ACC112 (cell line): ENCODE data around the gene WNT9B.
A peak's percentile ranks its signal among the peaks of the same experiment; 100 is the strongest.
"Not testable (repeated sequence)": the region's sequence is repeated elsewhere in the genome, so short reads cannot be mapped to it uniquely, and the experiment has no call there.

Experiments used
- H2AFZ ChIP-seq: fragments of 200-600 bp; sonication (generic); one replicate; pipeline ENCODE4 v1.6.0; 2017; ENCODE audit warnings: antibody characterized with exemption, low read length; ENCODE audit not compliant: unreplicated experiment
- H3K27ac ChIP-seq: fragments of 200-600 bp; sonication (generic); 2 replicates; pipeline ENCODE4 v1.5.1; 2014; ENCODE audit warnings: low read depth, mild to moderate bottlenecking, antibody characterized with exemption, low read length, moderate library complexity
- H3K27me3 ChIP-seq: fragments of 200-600 bp; sonication (generic); 2 replicates; pipeline ENCODE4 v1.6.1; 2014; ENCODE audit warnings: mild to moderate bottlenecking, antibody characterized with exemption, low read length, moderate library complexity, mixed read lengths; ENCODE audit not compliant: insufficient read depth
- H3K36me3 ChIP-seq: fragments of 200-600 bp; sonication (generic); 2 replicates; pipeline ENCODE4 v1.6.1; 2016; ENCODE audit warnings: mild to moderate bottlenecking, antibody characterized with exemption, low read length, moderate library complexity, mixed read lengths; ENCODE audit not compliant: insufficient read depth
- H3K4me1 ChIP-seq: fragments of 200-600 bp; sonication (generic); one replicate; pipeline ENCODE4 v1.6.1; 2016; ENCODE audit warnings: low read length, mixed read lengths; ENCODE audit not compliant: insufficient read depth, unreplicated experiment, control insufficient read depth
- H3K4me3 ChIP-seq: fragments of 200-600 bp; sonication (generic); 2 replicates; pipeline ENCODE4 v1.5.1; 2014; ENCODE audit warnings: mild to moderate bottlenecking, low read depth, low read length
- H3K79me2 ChIP-seq: fragments of 200-600 bp; sonication (generic); one replicate; pipeline ENCODE4 v1.6.0; 2016; ENCODE audit warnings: low read length; ENCODE audit not compliant: control insufficient read depth, unreplicated experiment, insufficient read depth

The WNT9B gene

DNA sequence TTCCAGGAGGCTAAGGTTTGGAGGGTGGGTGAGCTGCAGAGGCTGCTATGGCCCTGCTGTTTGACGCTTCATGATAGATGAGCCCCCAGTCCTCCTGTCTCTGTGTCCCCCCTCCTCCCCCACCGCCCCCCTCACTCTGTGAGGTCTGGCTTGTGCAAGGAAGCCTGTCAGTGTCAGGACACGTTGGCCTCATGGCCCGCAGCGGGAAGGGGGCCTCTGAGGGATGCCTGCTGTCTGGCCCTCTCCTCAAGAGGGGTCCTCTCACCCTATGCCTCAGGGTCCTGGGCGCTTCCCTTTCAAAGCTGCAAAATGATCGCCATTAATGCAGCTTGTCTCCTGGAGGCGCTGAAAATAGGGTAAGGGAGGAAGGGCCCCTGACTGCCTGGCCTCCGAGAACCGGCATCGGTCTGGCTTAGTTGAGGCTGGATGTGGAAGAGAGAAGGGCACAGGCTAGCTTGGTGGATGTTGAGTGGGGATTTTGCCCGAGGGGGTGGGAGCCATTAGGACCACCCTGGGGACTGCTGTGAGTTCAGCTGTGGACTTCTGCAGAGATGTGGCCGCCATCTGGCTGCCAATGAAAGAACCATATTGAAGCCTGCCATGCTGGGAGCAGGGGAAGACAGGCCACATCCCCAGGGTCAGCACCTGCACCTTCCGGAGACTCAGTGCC is 56.8 kb downstream of the WNT9B start:
- no peaks in the 10 kb centered on the region for H3K4me1 ChIP-seq
- no peak overlapping the region for H3K4me3 ChIP-seq
- no peaks in the 10 kb centered on the region for H3K36me3 ChIP-seq
- H3K79me2 ChIP-seq, result no peaks in the 10 kb centered on the region
- H3K27me3 ChIP-seq, result peaks cover 29% of the 10 kb centered on the region
- no peak overlapping the region for H2AFZ ChIP-seq
- H3K27ac ChIP-seq, result no peak overlapping the region

- Histone ChIP-seq H2AFZ (no peak overlapping the region), H3K4me1 (no peaks in the 10 kb centered on the region), H3K79me2 (no peaks in the 10 kb centered on the region), H3K27me3 (peaks cover 22% of the 10 kb centered on the region), H3K27ac (no peak overlapping the region), H3K36me3 (no peaks in the 10 kb centered on the region), H3K4me3 (no peak overlapping the region)
Measured at GRCh38 chr17:46910179-46910927, 59.0 kb downstream of the WNT9B start.

DNA sequence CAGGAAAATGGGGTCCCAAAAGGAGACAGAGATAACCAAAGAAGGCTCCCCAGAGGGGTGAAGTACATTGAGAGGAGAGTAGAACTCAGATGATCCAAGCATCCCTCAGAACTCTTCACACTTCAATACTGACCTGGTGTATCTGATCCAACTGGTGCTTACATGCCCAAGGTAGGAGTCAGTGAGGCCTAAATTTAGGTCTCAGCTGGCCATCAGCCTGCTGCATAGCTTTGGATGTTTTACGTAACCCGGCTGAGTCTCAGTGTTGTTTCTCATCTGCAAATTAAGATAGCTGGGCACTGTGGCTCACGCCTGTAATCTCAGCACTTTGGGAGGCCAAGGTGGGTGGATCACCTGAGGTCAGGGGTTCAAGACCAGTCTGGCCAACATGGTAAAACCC is 59.9 kb downstream of the WNT9B start:
- H3K27ac ChIP-seq, result no peak overlapping the region
- no peak overlapping the region for H3K4me3 ChIP-seq
- no peak overlapping the region for H2AFZ ChIP-seq
- H3K79me2 ChIP-seq, result no peaks in the 10 kb centered on the region
- peaks cover 2% of the 10 kb centered on the region; the same call in 1 of the 2 replicates for H3K36me3 ChIP-seq
- H3K4me1 ChIP-seq, result no peaks in the 10 kb centered on the region
- H3K27me3 ChIP-seq, result peaks cover 22% of the 10 kb centered on the region

DNA sequence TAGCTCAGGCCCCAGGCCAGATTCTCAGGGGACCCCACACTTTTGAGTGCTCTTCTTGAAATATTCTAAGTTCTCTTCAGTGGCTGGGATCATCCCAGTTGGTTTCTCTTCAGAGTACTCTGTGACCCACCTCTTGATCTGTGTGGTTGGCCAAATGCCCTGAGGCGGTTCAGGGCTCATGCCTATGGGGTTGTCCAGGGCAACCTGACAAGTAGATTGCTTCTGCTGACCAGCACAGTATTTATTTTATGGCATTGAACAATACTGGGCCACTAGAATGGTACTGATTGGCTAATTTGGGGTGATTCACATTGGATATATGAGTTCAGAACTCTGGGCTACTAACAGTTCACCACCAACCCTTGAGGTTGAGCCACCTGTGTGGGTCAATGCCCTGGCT is 64.2 kb downstream of the WNT9B start:
- H3K4me1 ChIP-seq, result no peaks in the 10 kb centered on the region
- H3K27me3 ChIP-seq, result no peaks in the 10 kb centered on the region
- no peak overlapping the region for H2AFZ ChIP-seq
- H3K27ac ChIP-seq, result no peak overlapping the region
- peaks cover 4% of the 10 kb centered on the region; the same call in 1 of the 2 replicates for H3K36me3 ChIP-seq
- no peaks in the 10 kb centered on the region for H3K79me2 ChIP-seq
- no peak overlapping the region for H3K4me3 ChIP-seq

DNA sequence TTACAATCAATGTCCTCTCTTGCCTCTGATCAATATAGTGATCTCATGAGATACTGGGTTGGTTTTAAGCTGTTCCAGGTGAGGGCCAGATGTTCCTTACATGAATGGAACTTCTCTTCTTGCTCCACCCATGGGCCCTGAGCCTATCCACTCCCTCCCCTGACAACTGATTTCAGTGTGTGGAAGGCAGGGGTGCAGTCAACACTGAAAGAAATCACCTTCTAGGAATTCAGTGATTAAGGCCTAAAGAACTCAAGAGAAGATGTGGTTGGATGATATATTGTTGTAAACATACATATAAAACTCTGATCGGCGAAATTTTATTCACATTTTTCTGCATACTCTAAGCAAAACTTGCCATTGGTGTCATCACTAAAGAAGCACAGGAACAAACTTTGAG is 64.8 kb downstream of the WNT9B start:
- peaks cover 4% of the 10 kb centered on the region; the same call in 1 of the 2 replicates for H3K36me3 ChIP-seq

GRCh38 chr17:46916623-46917022 is 65.2 kb downstream of the WNT9B start:
- H3K27ac ChIP-seq, result no peak overlapping the region
- no peak overlapping the region for H3K4me3 ChIP-seq
- no peak overlapping the region for H2AFZ ChIP-seq
- H3K27me3 ChIP-seq, result no peaks in the 10 kb centered on the region
- peaks cover 4% of the 10 kb centered on the region; the same call in 1 of the 2 replicates for H3K36me3 ChIP-seq
- H3K4me1 ChIP-seq, result no peaks in the 10 kb centered on the region
- no peaks in the 10 kb centered on the region for H3K79me2 ChIP-seq

More for the DNA sequence above, 64.8 kb downstream of the WNT9B start:
- Histone ChIP-seq H3K27ac (no peak overlapping the region), H3K4me1 (no peaks in the 10 kb centered on the region), H3K79me2 (no peaks in the 10 kb centered on the region), H3K4me3 (no peak overlapping the region), H2AFZ (no peak overlapping the region), H3K27me3 (no peaks in the 10 kb centered on the region)

- Histone ChIP-seq H2AFZ (no peak overlapping the region), H3K4me3 (no peak overlapping the region), H3K4me1 (no peaks in the 10 kb centered on the region), H3K27ac (no peak overlapping the region), H3K36me3 (peaks cover 4% of the 10 kb centered on the region; the same call in 1 of the 2 replicates), H3K79me2 (no peaks in the 10 kb centered on the region), H3K27me3 (no peaks in the 10 kb centered on the region)
Measured at GRCh38 chr17:46917041-46917440, 65.7 kb downstream of the WNT9B start.

DNA sequence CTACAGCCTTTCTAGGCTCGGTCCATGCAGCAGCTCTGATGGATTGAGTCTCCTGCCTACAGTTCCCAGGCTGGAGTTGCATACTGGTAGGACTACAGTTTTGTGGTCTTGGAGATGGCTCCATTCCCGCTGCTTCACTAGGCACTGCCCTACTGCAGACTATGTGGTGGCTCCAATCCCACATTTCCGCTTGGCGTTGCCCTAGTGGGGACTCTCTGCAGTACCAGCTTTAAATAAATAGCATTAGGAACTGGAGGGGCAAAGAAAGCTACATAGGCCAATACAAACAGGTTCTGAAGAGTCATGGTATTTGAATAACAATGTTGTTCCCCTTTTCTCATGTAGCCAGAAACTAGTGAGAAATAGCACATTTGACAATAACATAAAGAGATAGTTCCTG is 66.1 kb downstream of the WNT9B start:
- H3K79me2 ChIP-seq, result no peaks in the 10 kb centered on the region
- H3K27ac ChIP-seq, result no peak overlapping the region
- H3K4me3 ChIP-seq, result no peak overlapping the region
- no peaks in the 10 kb centered on the region for H3K4me1 ChIP-seq
- H3K36me3 ChIP-seq, result peaks cover 4% of the 10 kb centered on the region; the same call in 1 of the 2 replicates
- no peak overlapping the region for H2AFZ ChIP-seq
- H3K27me3 ChIP-seq, result no peaks in the 10 kb centered on the region

- H2AFZ ChIP-seq, H3K27me3 ChIP-seq, H3K27ac ChIP-seq, H3K36me3 ChIP-seq: not testable (repeated sequence)
- Histone ChIP-seq H3K79me2 (peaks cover 40% of the 10 kb centered on the region), H3K4me3 (peak overlapping the region; percentile 81; the same call in 1 of the 2 replicates), H3K4me1 (peaks cover 14% of the 10 kb centered on the region)
Measured at GRCh38 chr17:46921962-46922361, 70.6 kb downstream of the WNT9B start.

GRCh38 chr17:46922487-46922803 is 71.1 kb downstream of the WNT9B start:
- no peaks in the 10 kb centered on the region for H3K27me3 ChIP-seq
- H3K36me3 ChIP-seq, result no peaks in the 10 kb centered on the region
- H3K27ac ChIP-seq, result peak overlapping the region; percentile 87
- peak overlapping the region; percentile 81 for H3K4me3 ChIP-seq
- H2AFZ ChIP-seq, result peak overlapping the region; percentile 91
- peaks cover 45% of the 10 kb centered on the region for H3K79me2 ChIP-seq
- H3K4me1 ChIP-seq, result peaks cover 14% of the 10 kb centered on the region
